ENCODE results near the gene ZNF664.

- TF ChIP-seq CTCF (IDR thresholded peaks at IDR 0.05) (no peak), EZH2 (IDR thresholded peaks at IDR 0.05; ENCODE audit: borderline replicate concordance, insufficient read depth, low read depth, low read length, poor library complexity, severe bottlenecking) (no peak)
Measured at GRCh38 chr12:124004233-124004875, 31.3 kb downstream of the ZNF664 start.
